Measurements from ENCODE around the gene GJD2.

GJD2 gene

GRCh38 chr15:34718681-34719665 lies 35.8 kb downstream of the GJD2 start:
- no peak overlapping the region for H3K4me3 ChIP-seq (ENCODE audit: control insufficient read depth, low read depth, low read length)
- no peak for DNase-seq (ENCODE audit: low read depth)
- no peak for TF ChIP-seq CTCF (IDR thresholded peaks at IDR 0.05; ENCODE audit: control insufficient read depth, insufficient read depth, low read depth, low read length, missing control alignments)

DNA sequence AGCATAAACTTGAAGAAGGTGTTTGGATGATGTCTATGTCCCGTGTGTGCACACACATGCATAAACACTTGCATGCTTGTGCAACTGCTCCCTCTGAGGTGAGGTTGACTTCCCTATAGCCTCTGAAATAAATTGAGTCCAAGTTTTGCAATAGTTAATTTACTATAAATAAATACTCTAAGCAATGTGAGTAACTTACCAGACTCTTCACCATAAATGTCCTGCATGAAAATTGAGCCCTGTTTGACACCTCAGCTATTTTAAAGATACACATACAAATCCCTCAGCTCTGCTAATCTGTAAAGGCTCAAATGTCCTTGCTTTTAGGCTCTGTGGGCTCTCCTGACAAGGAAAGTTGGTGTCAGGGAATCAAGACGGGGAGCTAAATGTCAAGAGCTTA lies 37.1 kb downstream of the GJD2 start:
- TF ChIP-seq CTCF (IDR thresholded peaks at IDR 0.05; ENCODE audit: control insufficient read depth, insufficient read depth, low read depth, low read length, missing control alignments) = no peak
- no peak for DNase-seq (ENCODE audit: low read depth)
- no peak overlapping the region for H3K4me3 ChIP-seq (ENCODE audit: control insufficient read depth, low read depth, low read length)

DNA sequence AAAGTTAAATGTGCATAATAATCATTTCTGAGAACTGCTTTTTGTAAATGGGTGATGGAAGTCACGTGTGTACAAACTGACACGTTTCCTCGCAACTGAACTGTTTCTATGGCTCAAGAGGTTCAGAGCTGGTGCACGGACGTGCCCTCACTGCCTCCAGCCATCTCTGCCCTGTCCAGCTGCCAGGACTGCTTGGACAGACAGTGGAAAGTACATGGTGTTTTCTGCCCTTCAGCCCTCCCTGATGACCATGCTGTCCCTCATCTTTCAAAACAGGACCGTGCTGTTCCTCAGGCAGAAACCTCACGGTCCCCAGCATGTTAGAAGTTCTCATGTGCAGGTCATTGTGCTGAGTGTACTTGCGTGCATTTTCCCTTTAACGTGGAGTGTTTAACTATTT lies 38.7 kb downstream of the GJD2 start:
- H3K4me3 ChIP-seq (ENCODE audit: control insufficient read depth, low read depth, low read length) = no peak overlapping the region
- DNase-seq (ENCODE audit: low read depth) = no peak
- no peak for TF ChIP-seq CTCF (IDR thresholded peaks at IDR 0.05; ENCODE audit: control insufficient read depth, insufficient read depth, low read depth, low read length, missing control alignments)

GRCh38 chr15:34714476-34715121 lies 40.2 kb downstream of the GJD2 start:
- H3K4me3 ChIP-seq (ENCODE audit: control insufficient read depth, low read depth, low read length) = no peak overlapping the region
- no peak for DNase-seq (ENCODE audit: low read depth)
- no peak for TF ChIP-seq CTCF (IDR thresholded peaks at IDR 0.05; ENCODE audit: control insufficient read depth, insufficient read depth, low read depth, low read length, missing control alignments)

DNA sequence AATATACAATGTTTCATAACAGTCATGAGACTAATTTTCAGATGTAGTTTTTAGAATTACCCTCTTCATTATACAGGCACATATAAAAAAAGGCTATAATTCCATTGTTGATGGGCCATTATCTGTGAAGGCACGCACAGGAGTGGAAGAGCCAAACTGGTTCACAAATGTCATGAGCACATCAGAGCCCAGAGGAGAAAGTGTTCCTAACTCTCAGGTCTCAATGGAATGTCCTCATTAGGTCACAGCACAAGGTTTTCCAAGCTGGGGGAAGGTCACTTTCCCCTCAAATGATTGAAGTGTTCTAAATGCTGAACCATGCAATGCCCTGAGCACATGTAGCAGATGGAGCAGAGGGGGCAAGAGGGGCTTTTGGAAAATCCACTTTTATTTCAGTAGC lies 41.2 kb downstream of the GJD2 start:
- no peak for TF ChIP-seq CTCF (IDR thresholded peaks at IDR 0.05; ENCODE audit: control insufficient read depth, insufficient read depth, low read depth, low read length, missing control alignments)
- no peak overlapping the region for H3K4me3 ChIP-seq (ENCODE audit: control insufficient read depth, low read depth, low read length)
- no peak for DNase-seq (ENCODE audit: low read depth)

- TF ChIP-seq CTCF (IDR thresholded peaks at IDR 0.05; ENCODE audit: control insufficient read depth, insufficient read depth, low read depth, low read length, missing control alignments) = no peak
- DNase-seq (ENCODE audit: low read depth) = no peak
- H3K4me3 ChIP-seq (ENCODE audit: control insufficient read depth, low read depth, low read length) = no peak overlapping the region
Observed at GRCh38 chr15:34709866-34710265, 44.9 kb downstream of the GJD2 start.
